Small intestine (tissue), 7 donors: ENCODE results near the gene TTLL6. TPM values are rescaled to one million over a fixed set of nuclear protein-coding genes. Genes with fewer than 3 reads are reported as not detected.

ENCODE experiments used
- DNase-seq, 2 donors: peaks; one replicate each; pipeline versions ENCODE4 v3.0.0 to v3.0.0-alpha.2; 2013
- FAIRE-seq: peaks from 2 replicates; lab custom pipeline; 2012; peaks lifted over from hg19 to GRCh38; lab: Jason Lieb, UNC
- H3K27ac ChIP-seq, 3 donors: one replicate each; pipeline ENCODE4 v1.5.1; 2013; ENCODE audit warnings: low read length in 2 of 3, mild to moderate bottlenecking in 2 of 3, control low read depth in 1 of 3, inconsistent platforms in 1 of 3, low read depth in 1 of 3, moderate library complexity in 1 of 3
- H3K27me3 ChIP-seq, 3 donors: one replicate each; pipeline ENCODE4 v1.6.1; 2013; ENCODE audit warnings: low read length in 3 of 3, inconsistent platforms in 1 of 3; ENCODE audit not compliant: control insufficient read depth in 3 of 3, insufficient read depth in 3 of 3
- H3K36me3 ChIP-seq, 3 donors: one replicate each; pipeline ENCODE4 v1.6.1; 2013; ENCODE audit warnings: low read length in 3 of 3, inconsistent platforms in 1 of 3, low read depth in 1 of 3, mild to moderate bottlenecking in 1 of 3, moderate library complexity in 1 of 3; ENCODE audit not compliant: control insufficient read depth in 3 of 3, insufficient read depth in 2 of 3
- H3K4me1 ChIP-seq, 3 donors: one replicate each; pipeline ENCODE4 v1.6.1; 2013; ENCODE audit warnings: low read length in 2 of 3, inconsistent platforms in 1 of 3, low read depth in 1 of 3, mild to moderate bottlenecking in 1 of 3, moderate library complexity in 1 of 3; ENCODE audit not compliant: control insufficient read depth in 3 of 3, insufficient read depth in 2 of 3
- H3K4me3 ChIP-seq, 3 donors: one replicate each; pipeline ENCODE4 v1.5.1; 2013; ENCODE audit warnings: low read length in 3 of 3, control low read depth in 1 of 3, inconsistent platforms in 1 of 3, low read depth in 1 of 3, mild to moderate bottlenecking in 1 of 3, moderate library complexity in 1 of 3
- H3K9me3 ChIP-seq, 2 donors: one replicate each; pipeline ENCODE4 v1.6.1; 2013; ENCODE audit warnings: low read depth in 1 of 2, low read length in 1 of 2; ENCODE audit not compliant: control insufficient read depth in 2 of 2, insufficient read depth in 1 of 2
- WGBS, 3 donors: extraction: QIAGEN DNeasy Blood & Tissue Kit; methylation state at CpG; one replicate each; pipeline ENCODE4 v1.1.7; 2013; 5-methylcytosine and 5-hydroxymethylcytosine counted together
- polyA plus RNA-seq, 4 donors: library from polyadenylated mRNA; stranded (reverse) in 3 of 4; unstranded in 1 of 4; fragments of 200-250 nt in 3 of 4; fragments of 120-200 nt in 1 of 4; gene quantifications; one replicate each; pipeline versions ENCODE4 v1.2.1 to v1.2.3, GENCODE V29; 2013
- donor health status: healthy with polysubstance abuse.
- donor health status: control.
- donor health status: control.
- donor health status: Bipolar disorder and iron deficiency.
- donor health status: healthy.

The TTLL6 gene
- polyA plus RNA-seq, 4 donors = 1.6 to 4.2 (median 2.9) TPM

DNA sequence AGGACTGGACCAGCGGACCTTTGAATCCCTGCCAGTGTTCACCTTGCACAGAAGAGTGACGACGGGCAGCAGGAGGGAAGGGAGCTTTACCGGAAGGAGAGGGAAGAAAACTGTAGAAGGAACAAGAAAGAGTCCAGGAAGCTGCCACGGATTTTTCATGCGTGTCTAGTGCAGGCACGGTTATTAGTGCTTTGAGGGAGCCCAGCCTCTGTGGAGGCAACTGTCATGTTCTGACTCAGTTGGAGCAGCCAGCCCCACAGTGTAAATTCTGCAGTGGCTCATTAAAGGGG is 82.0 kb downstream of the TTLL6 start:
- Histone ChIP-seq H3K9me3 (peaks cover 0 to 8% of the 10 kb centered on the region in 2 donors), H3K27ac (no peak overlapping the region), H3K4me1 (no peaks in the 10 kb centered on the region), H3K4me3 (no peak overlapping the region), H3K27me3 (peaks cover 3 to 99% (median 54%) of the 10 kb centered on the region in 3 donors), H3K36me3 (no peaks in the 10 kb centered on the region)
- 2 to 5% (median 3%) methylated on average over 7 of the region's 7 CpGs for WGBS, 3 donors
- no peak for FAIRE-seq
- no peak for DNase-seq

DNA sequence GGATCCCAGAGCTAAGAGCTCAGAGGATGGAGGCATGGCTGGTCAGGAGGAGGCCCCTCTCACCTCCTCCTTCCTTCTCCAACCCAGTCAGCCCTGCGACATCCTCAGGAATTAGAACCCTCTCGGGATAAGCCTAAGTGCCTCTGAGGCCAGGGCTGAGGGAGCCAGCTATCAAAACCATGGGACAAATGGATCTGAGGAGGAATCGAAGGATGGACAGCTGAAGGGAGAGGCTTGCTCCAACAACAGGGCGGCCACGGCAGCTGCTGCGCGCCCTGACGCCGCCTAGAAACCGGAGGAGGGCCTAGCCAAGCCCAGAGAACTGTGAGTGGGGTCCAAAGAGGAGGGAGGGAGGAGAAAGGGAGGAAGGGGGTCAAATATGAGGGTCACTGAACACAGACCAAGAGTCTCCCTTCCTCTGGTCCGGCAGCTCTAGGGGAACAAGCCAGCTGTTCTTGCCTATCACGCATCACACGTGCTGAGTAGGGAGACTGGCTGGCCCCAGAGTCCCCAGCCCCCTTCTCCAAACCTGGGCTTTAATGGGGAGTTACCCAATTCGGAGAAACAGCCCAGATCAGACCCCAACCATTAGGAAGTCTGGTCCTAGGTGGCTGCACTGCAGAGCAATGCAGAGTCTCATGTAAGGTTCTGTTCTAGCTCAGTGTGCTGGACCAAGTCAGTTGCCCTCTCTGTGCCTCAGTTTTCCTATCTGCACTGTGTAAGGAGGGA is 82.5 kb downstream of the TTLL6 start:
- Histone ChIP-seq H3K4me1 (no peaks in the 10 kb centered on the region), H3K27ac (no peak overlapping the region), H3K4me3 (no peak overlapping the region), H3K27me3 (peaks cover 3 to 99% (median 56%) of the 10 kb centered on the region in 3 donors), H3K9me3 (peaks cover 0 to 8% of the 10 kb centered on the region in 2 donors), H3K36me3 (no peaks in the 10 kb centered on the region)
- DNase-seq (no peak), FAIRE-seq (no peak)
- 10 to 15% (median 13%) methylated on average over 14 of the region's 14 CpGs for WGBS, 3 donors

- 11 to 19% (median 19%) methylated on average over 22 of the region's 22 CpGs for WGBS, 3 donors
- H3K9me3 ChIP-seq = peaks cover 0 to 8% of the 10 kb centered on the region in 2 donors
Observed at GRCh38 chr17:48733632-48734328, 83.2 kb downstream of the TTLL6 start.

DNA sequence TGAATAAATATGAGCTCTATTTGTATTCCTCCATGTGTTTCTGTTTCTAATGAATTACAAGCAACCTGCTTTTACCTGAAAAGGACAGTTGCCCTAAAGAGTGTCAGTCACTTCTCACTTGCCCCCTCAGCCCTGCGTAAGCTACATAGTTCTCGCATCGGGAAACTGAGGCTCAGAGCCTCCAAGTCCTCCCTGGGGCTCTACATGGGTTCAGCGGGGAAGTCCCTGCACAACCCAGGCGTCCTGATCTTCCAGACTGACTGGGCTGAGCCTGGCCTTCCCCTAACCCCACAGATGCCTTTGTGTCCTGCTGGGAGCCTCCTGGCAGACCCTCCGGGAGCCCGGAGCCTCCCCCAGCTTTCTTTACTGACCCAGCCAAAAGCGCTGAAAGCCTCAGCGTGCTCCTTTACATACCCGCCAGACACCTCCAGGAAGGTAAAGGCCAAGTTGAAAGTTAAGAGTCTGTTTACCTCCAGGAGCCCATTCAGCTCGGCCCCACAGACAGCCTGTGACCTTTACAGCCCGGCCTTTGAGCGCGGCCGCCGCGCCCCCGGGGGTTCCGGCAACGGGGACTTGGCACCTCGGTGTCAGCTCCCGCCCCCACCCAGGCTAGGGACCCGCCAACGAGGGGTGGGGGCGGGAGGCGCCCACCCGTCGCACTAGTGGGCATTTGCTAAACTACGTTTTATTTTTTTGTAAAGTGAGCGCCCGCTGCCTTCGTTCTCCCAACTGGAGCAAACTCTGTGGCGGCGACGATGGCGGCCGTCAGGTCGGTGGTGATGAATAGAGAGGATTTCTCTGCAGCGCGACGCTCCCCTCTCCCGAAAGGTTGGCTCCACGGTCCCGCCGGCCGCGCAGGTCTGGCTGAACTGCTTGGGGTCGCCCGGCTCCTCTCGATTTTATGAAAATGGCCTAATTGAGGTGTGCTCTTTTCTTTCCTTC is 84.1 kb downstream of the TTLL6 start:
- 4 to 5% (median 5%) methylated on average over 50 of the region's 50 CpGs for WGBS, 3 donors

More at GRCh38 chr17:48733632-48734328, 83.2 kb downstream of the TTLL6 start:
- H3K4me1 ChIP-seq = peaks cover 0 to 4% (median 0%) of the 10 kb centered on the region in 3 donors
- FAIRE-seq = no peak
- peaks cover 3 to 99% (median 56%) of the 10 kb centered on the region in 3 donors for H3K27me3 ChIP-seq
- no peak overlapping the region for H3K4me3 ChIP-seq
- no peaks in the 10 kb centered on the region for H3K36me3 ChIP-seq
- H3K27ac ChIP-seq = no peak overlapping the region
- no peak for DNase-seq

DNA sequence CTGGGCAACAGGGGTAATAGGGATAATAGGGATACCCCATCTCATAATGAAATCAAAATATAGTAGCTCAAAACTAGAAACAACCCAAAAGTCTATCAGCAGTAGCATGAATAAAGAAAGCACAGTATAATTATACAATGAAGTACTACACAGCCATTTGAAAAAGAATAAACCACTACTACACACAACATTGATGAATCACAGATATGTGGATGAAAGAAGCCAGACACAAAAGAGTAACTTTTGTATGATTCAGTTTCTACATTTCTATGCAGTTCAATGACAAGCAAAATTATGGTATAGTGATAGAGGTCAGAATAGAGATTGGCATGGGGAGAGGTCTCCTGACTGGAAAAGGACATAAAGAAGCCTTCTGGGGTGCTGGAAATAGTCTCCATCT is 85.7 kb downstream of the TTLL6 start:
- Histone ChIP-seq H3K9me3 (no peaks in the 10 kb centered on the region), H3K27me3 (peaks cover 0 to 99% (median 63%) of the 10 kb centered on the region in 3 donors), H3K4me1 (peaks cover 0 to 4% (median 0%) of the 10 kb centered on the region in 3 donors), H3K27ac (no peak overlapping the region), H3K36me3 (no peaks in the 10 kb centered on the region), H3K4me3 (no peak overlapping the region)
- DNase-seq (no peak), FAIRE-seq (no peak)

More for the DNA sequence above, 84.1 kb downstream of the TTLL6 start:
- Histone ChIP-seq H3K27ac (no peak overlapping the region), H3K9me3 (peaks cover 0 to 4% of the 10 kb centered on the region in 2 donors), H3K4me1 (peaks cover 0 to 4% (median 0%) of the 10 kb centered on the region in 3 donors), H3K27me3 (peaks cover 0 to 99% (median 53%) of the 10 kb centered on the region in 3 donors), H3K4me3 (no peak overlapping the region), H3K36me3 (no peaks in the 10 kb centered on the region)
- DNase-seq (peak in 1 of 2 donors; percentile 40), FAIRE-seq (no peak)

DNA sequence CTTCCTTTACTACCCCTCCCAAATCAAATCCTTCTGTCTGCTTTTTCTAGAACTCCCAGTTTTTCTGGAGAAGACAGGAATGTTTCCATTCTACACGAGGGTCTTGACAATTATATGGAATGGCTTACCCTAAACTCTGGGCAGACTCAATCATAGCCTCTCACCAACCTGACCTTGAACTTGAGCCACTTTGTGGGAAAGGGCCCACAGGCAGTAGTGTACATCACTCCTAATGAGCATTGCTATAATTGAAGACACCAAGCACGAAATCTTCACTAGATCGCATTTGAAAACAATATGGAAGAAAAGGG is 86.8 kb downstream of the TTLL6 start:
- peaks cover 0 to 6% (median 0%) of the 10 kb centered on the region in 3 donors for H3K4me1 ChIP-seq
- no peaks in the 10 kb centered on the region for H3K9me3 ChIP-seq
- no peak for DNase-seq
- H3K36me3 ChIP-seq = no peaks in the 10 kb centered on the region
- 31 to 44% (median 37%) methylated on average over 3 of the region's 3 CpGs for WGBS, 3 donors
- no peak overlapping the region for H3K27ac ChIP-seq
- FAIRE-seq = no peak
- H3K4me3 ChIP-seq = no peak overlapping the region
- H3K27me3 ChIP-seq = peaks cover 0 to 99% (median 66%) of the 10 kb centered on the region in 3 donors

GRCh38 chr17:48729335-48730239 is 87.4 kb downstream of the TTLL6 start:
- Histone ChIP-seq H3K36me3 (no peaks in the 10 kb centered on the region), H3K27ac (peak overlapping the region in 1 of 3 donors; percentile 25), H3K27me3 (peaks cover 0 to 99% (median 65%) of the 10 kb centered on the region in 3 donors), H3K9me3 (no peaks in the 10 kb centered on the region), H3K4me1 (peaks cover 0 to 12% (median 2%) of the 10 kb centered on the region in 3 donors), H3K4me3 (no peak overlapping the region)
- peak in 1 of 2 donors; percentile 23 for DNase-seq
- no peak for FAIRE-seq
- 6 to 10% (median 8%) methylated on average over 19 of the region's 19 CpGs for WGBS, 3 donors
